Osteocyte (in vitro differentiated cells): ENCODE measurements around the gene ACOT9. TPM values are rescaled to one million over a fixed set of nuclear protein-coding genes. Genes with fewer than 3 reads are reported as not detected.
A peak's percentile ranks its signal among the peaks of the same experiment; 100 is the strongest.
"Not testable (repeated sequence)": the region's sequence is repeated elsewhere in the genome, so short reads cannot be mapped to it uniquely, and the experiment has no call there.

ENCODE experiments used
- DNase-seq: peaks from one replicate; pipeline ENCODE4 v3.0.0; 2021; ENCODE audit warnings: mixed read lengths; ENCODE audit not compliant: unreplicated experiment; ENCODE audit errors: extremely low spot score
- H3K27ac Mint-ChIP-seq: one replicate; pipeline ENCODE4 v1.8.0; 2021; ENCODE audit warnings: mild to moderate bottlenecking, mixed read lengths; ENCODE audit not compliant: unreplicated experiment
- H3K27me3 Mint-ChIP-seq: one replicate; pipeline ENCODE4 v1.8.0; 2021; ENCODE audit warnings: mixed read lengths; ENCODE audit not compliant: unreplicated experiment
- H3K36me3 Mint-ChIP-seq: one replicate; pipeline ENCODE4 v1.8.0; 2021; ENCODE audit warnings: mixed read lengths; ENCODE audit not compliant: unreplicated experiment
- H3K4me1 Mint-ChIP-seq: one replicate; pipeline ENCODE4 v1.8.0; 2021; ENCODE audit warnings: mixed read lengths; ENCODE audit not compliant: unreplicated experiment
- H3K4me3 Mint-ChIP-seq: one replicate; pipeline ENCODE4 v1.8.0; 2021; ENCODE audit warnings: mild to moderate bottlenecking, moderate library complexity, mixed read lengths; ENCODE audit not compliant: unreplicated experiment
- H3K9me3 Mint-ChIP-seq: one replicate; pipeline ENCODE4 v1.8.0; 2021; ENCODE audit warnings: mixed read lengths; ENCODE audit not compliant: unreplicated experiment
- total RNA-seq: library from RNA; stranded (reverse); gene quantifications from 2 replicates; pipeline ENCODE4 v1.2.1, GENCODE V29; 2021
- TF ChIP-seq, protein P1 (sequence below): fragments of 200-600 bp; sonication (generic); IDR thresholded peaks from 2 replicates; pipeline ENCODE4 v1.5.0; 2021; ENCODE audit warnings: antibody characterized with exemption, mild to moderate bottlenecking, moderate library complexity

Gene ACOT9
- total RNA-seq, 1 donor from 2014 or later = 53.8 TPM

DNA sequence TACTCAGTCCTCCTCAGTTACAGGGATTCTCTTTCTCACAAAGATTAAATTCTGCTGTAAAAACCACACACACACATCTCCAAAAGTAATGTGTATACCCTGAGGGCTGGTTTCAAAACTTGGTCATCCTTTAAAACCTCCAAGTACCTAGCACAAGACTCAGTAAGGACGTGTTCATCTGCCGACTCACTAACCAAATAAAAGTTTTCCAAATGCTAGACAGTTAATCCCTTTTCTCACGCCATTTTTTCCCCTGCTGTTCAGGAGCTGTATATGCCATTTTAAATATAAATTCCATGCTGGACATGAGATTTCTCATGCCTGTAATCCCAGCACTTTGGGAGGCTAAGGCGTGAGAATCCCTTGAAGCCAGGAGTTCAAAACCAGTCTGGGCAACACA lies 35.9 kb upstream of the ACOT9 start:
- Mint-ChIP-seq H3K4me3 (no peak overlapping the region), H3K27me3 (no peaks in the 10 kb centered on the region), H3K36me3 (peaks cover 2% of the 10 kb centered on the region), H3K9me3 (no peaks in the 10 kb centered on the region), H3K4me1 (peaks cover 31% of the 10 kb centered on the region), H3K27ac (peak overlapping the region; percentile 95)
- TF ChIP-seq, protein P1, sequence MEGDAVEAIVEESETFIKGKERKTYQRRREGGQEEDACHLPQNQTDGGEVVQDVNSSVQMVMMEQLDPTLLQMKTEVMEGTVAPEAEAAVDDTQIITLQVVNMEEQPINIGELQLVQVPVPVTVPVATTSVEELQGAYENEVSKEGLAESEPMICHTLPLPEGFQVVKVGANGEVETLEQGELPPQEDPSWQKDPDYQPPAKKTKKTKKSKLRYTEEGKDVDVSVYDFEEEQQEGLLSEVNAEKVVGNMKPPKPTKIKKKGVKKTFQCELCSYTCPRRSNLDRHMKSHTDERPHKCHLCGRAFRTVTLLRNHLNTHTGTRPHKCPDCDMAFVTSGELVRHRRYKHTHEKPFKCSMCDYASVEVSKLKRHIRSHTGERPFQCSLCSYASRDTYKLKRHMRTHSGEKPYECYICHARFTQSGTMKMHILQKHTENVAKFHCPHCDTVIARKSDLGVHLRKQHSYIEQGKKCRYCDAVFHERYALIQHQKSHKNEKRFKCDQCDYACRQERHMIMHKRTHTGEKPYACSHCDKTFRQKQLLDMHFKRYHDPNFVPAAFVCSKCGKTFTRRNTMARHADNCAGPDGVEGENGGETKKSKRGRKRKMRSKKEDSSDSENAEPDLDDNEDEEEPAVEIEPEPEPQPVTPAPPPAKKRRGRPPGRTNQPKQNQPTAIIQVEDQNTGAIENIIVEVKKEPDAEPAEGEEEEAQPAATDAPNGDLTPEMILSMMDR = no peak
- no peak for DNase-seq

DNA sequence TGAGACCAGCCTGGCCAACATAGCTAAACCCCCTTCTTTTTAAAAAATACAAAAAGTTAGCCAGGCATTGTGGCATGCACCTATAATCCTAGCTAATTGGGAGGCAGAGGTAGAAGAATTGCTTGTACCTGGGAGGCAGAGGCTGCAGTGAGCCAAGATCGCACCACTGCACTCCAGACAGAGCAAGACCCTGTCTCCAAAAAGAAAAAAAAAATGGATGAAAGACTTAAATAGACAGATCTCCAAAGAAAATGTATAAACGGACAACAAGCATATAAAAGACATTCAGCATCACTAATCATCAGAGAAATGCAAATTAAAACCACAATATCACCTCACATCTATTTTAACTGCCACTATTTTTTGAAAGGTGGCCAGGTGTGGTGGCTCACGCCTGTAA lies 33.3 kb upstream of the ACOT9 start:
- H3K9me3 Mint-ChIP-seq = no peaks in the 10 kb centered on the region
- TF ChIP-seq, protein P1 = no peak
- no peak overlapping the region for H3K27ac Mint-ChIP-seq
- H3K36me3 Mint-ChIP-seq = no peaks in the 10 kb centered on the region
- DNase-seq = no peak
- H3K4me1 Mint-ChIP-seq = peaks cover 17% of the 10 kb centered on the region
- no peak overlapping the region for H3K4me3 Mint-ChIP-seq
- no peaks in the 10 kb centered on the region for H3K27me3 Mint-ChIP-seq

DNA sequence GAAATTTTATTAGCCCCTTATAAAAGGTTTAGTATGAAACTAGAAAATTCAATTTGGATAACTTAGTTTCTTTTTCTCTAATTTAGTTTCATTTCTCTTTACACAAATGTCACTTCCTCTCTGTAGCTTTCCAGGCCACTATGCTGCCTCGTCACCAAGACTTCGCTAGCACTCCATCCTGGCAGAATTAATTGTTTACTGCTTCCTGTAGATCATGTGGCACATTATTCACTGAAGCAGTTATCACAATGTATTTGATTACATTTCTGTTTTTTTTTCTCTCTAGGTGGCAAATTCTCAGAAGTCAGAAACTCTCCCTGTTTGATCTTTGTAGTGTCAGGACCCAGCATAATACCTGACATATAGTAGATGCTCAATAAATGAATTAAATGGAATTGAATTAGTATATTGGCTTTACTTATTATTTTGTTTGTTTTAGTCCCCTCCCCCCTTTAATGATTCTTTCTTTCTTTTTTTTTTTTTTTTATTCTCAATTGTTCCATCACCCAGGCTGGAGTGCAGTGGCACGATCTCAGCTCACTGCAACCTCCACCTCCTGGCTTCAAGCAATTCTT lies 30.6 kb upstream of the ACOT9 start:
- no peaks in the 10 kb centered on the region for H3K27me3 Mint-ChIP-seq
- H3K36me3 Mint-ChIP-seq = no peaks in the 10 kb centered on the region
- no peak overlapping the region for H3K4me3 Mint-ChIP-seq
- DNase-seq = no peak
- H3K9me3 Mint-ChIP-seq = no peaks in the 10 kb centered on the region
- H3K4me1 Mint-ChIP-seq = peaks cover 4% of the 10 kb centered on the region
- H3K27ac Mint-ChIP-seq = peak overlapping the region; percentile 52
- TF ChIP-seq, protein P1 = no peak

DNA sequence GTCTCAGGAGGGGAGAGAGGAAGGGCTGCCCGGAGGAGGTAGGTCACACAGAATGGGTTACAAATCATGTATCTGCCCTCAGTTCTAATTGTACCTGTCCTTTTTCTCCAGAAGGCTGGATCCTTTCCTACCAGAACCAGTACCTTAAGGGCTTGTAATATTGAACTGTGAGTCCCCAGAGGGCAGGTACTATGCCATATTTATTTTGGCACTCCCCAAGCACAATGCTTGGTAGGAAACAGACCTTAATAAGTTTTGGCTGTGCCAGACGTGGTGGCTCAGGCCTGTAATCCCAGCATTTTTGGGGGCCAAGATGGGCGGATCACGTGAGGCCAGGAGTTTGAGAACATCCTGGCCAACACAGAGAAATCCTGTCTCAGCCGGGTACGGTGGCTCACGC lies 28.0 kb upstream of the ACOT9 start:
- DNase-seq, H3K27ac Mint-ChIP-seq, H3K36me3 Mint-ChIP-seq, H3K9me3 Mint-ChIP-seq, H3K4me1 Mint-ChIP-seq, H3K27me3 Mint-ChIP-seq, H3K4me3 Mint-ChIP-seq: not testable (repeated sequence)

DNA sequence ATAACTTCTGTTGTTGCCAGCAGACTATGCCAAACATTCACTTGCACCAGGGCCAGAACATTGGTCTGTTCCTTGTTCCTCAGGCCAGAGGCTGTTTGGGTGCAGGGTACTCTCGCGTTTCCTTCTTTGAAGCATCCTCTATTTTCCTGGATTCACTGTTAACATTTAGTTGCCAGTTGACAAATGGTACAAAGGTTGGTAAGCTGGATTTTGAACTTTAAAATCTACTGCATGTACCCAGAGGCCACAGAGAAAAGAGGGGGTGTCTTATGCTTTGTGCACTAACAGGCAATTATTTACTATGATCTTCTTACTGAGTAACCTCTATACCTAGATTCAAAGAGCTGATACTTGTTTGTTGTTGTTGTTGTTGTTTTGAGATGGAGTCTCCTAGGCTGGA lies 27.1 kb upstream of the ACOT9 start:
- TF ChIP-seq, protein P1 = no peak
- H3K27ac Mint-ChIP-seq = no peak overlapping the region
- DNase-seq = no peak
- peaks cover 6% of the 10 kb centered on the region for H3K4me1 Mint-ChIP-seq
- no peaks in the 10 kb centered on the region for H3K9me3 Mint-ChIP-seq
- no peak overlapping the region for H3K4me3 Mint-ChIP-seq
- no peaks in the 10 kb centered on the region for H3K36me3 Mint-ChIP-seq
- no peaks in the 10 kb centered on the region for H3K27me3 Mint-ChIP-seq
